BJ (cell line): Measurements from ENCODE around the gene TMEM154. TPM values are rescaled to one million over a fixed set of nuclear protein-coding genes. Genes with fewer than 3 reads are reported as not detected.

Experiments used
- CTCF ChIA-PET: fragments of 350-600 bp; formaldehyde crosslinking; extraction: SDS; loops from one replicate; lab custom pipeline; 2021; ENCODE audit warnings: antibody characterized with exemption, inconsistent platforms; lab: Yijun Ruan, JAX
- POLR2A ChIA-PET: fragments of 300-600 bp; sonication (Branson Sonifier 250); formaldehyde crosslinking; extraction: SDS; loops from one replicate; lab custom pipeline; 2021; ENCODE audit warnings: antibody characterized with exemption; lab: Charles Lee
- DNase-seq: peaks from one replicate; pipeline ENCODE4 v3.0.0-alpha.2; 2011; ENCODE audit warnings: low read depth
- H3K27me3 ChIP-seq: 2 replicates; pipeline ENCODE4 v1.6.0; 2011; ENCODE audit warnings: low read length; ENCODE audit not compliant: control insufficient read depth, insufficient read depth
- H3K36me3 ChIP-seq: 2 replicates; pipeline ENCODE4 v1.5.1; 2011; ENCODE audit warnings: low read length; ENCODE audit not compliant: control insufficient read depth, insufficient read depth
- H3K4me3 ChIP-seq: 2 replicates; pipeline ENCODE4 v1.5.1; 2011; ENCODE audit warnings: low read depth, mild to moderate bottlenecking, control low read depth, low read length
- CTCF ChIP-seq: IDR thresholded peaks from 2 replicates; pipeline ENCODE4 v1.5.1; 2011; ENCODE audit warnings: low read depth, mild to moderate bottlenecking, control low read depth, inconsistent platforms, low read length, moderate library complexity; ENCODE audit not compliant: insufficient read depth
- polyA plus RNA-seq: library from polyadenylated mRNA; depleted of rRNA; stranded (reverse); fragments of >200 nt; gene quantifications from 2 replicates; pipeline ENCODE4 v1.2.3, GENCODE V29; 2011

TMEM154 gene
- polyA plus RNA-seq, 1 experiment: 1.1 TPM

- ChIA-PET POLR2A (no interaction called here), CTCF (no interaction called here)
- no peak overlapping the region for H3K4me3 ChIP-seq
- H3K36me3 ChIP-seq: no peaks in the 10 kb centered on the region
- peaks cover 2% of the 10 kb centered on the region; the same call in 1 of the 2 replicates for H3K27me3 ChIP-seq
- TF ChIP-seq CTCF: no peak
- DNase-seq: no peak
These were observed 10.1 kb upstream of the TMEM154 start for GRCh38 chr4:152689615-152690501.

GRCh38 chr4:152687974-152688599 lies 8.3 kb upstream of the TMEM154 start:
- POLR2A ChIA-PET: no interaction called here
- TF ChIP-seq CTCF: no peak
- H3K36me3 ChIP-seq: no peaks in the 10 kb centered on the region
- no peak for DNase-seq
- no peak overlapping the region for H3K4me3 ChIP-seq
- H3K27me3 ChIP-seq: peaks cover 2% of the 10 kb centered on the region; the same call in 1 of the 2 replicates
- CTCF ChIA-PET: interaction anchor here (1.1 kb wide), 1 partner anchor 47 kb away, joined by 3 read pairs; no protein-coding TSS in a partner anchor

- Histone ChIP-seq H3K27me3 (peaks cover 2% of the 10 kb centered on the region; the same call in 1 of the 2 replicates), H3K36me3 (no peaks in the 10 kb centered on the region), H3K4me3 (no peak overlapping the region)
- ChIA-PET CTCF (no interaction called here), POLR2A (no interaction called here)
- TF ChIP-seq CTCF: no peak
- DNase-seq: no peak
These were observed 6.7 kb upstream of the TMEM154 start for GRCh38 chr4:152686452-152687013.

- Histone ChIP-seq H3K27me3 (peaks cover 2% of the 10 kb centered on the region; the same call in 1 of the 2 replicates), H3K36me3 (no peaks in the 10 kb centered on the region), H3K4me3 (no peak overlapping the region)
- POLR2A ChIA-PET: interaction anchor here (0.6 kb wide), 1 partner anchor 201 kb away, joined by 4 read pairs; no protein-coding TSS in a partner anchor
- TF ChIP-seq CTCF: no peak
- DNase-seq: no peak
- CTCF ChIA-PET: no interaction called here
These were observed 4.8 kb upstream of the TMEM154 start for GRCh38 chr4:152684587-152684986.

GRCh38 chr4:152684007-152684406 lies 4.2 kb upstream of the TMEM154 start:
- ChIA-PET CTCF (no interaction called here), POLR2A (interaction anchor here (0.6 kb wide), 1 partner anchor 201 kb away, joined by 4 read pairs; no protein-coding TSS in a partner anchor)
- no peak for TF ChIP-seq CTCF
- Histone ChIP-seq H3K4me3 (no peak overlapping the region), H3K27me3 (peaks cover 2% of the 10 kb centered on the region; the same call in 1 of the 2 replicates), H3K36me3 (no peaks in the 10 kb centered on the region)
- no peak for DNase-seq
